GM06990 (cell line): ENCODE data around the gene SH3TC1.

Source experiments
- DNase-seq: peaks from one replicate; pipeline ENCODE4 v3.0.0-alpha.2; 2011; ENCODE audit not compliant: insufficient read length; ENCODE audit errors: extremely low read depth
- H3K27me3 ChIP-seq: replicated peaks from 2 replicates; pipeline ENCODE4 v1.6.0; 2011; ENCODE audit warnings: low read length; ENCODE audit not compliant: control insufficient read depth, insufficient read depth
- H3K36me3 ChIP-seq: 2 replicates; pipeline ENCODE4 v1.5.1; 2011; ENCODE audit warnings: low read length; ENCODE audit not compliant: control insufficient read depth, insufficient read depth
- H3K4me3 ChIP-seq: replicated peaks from 2 replicates; pipeline ENCODE4 v1.5.1; 2011; ENCODE audit warnings: low read depth, mild to moderate bottlenecking, control low read depth, low read length
- TF ChIP-seq, protein P1 (sequence below): IDR thresholded peaks from 2 replicates; pipeline ENCODE4 v1.5.1; 2011; ENCODE audit warnings: low read length, control low read depth, mild to moderate bottlenecking, inconsistent platforms; ENCODE audit not compliant: insufficient read depth, poor library complexity, severe bottlenecking

Gene SH3TC1

DNA sequence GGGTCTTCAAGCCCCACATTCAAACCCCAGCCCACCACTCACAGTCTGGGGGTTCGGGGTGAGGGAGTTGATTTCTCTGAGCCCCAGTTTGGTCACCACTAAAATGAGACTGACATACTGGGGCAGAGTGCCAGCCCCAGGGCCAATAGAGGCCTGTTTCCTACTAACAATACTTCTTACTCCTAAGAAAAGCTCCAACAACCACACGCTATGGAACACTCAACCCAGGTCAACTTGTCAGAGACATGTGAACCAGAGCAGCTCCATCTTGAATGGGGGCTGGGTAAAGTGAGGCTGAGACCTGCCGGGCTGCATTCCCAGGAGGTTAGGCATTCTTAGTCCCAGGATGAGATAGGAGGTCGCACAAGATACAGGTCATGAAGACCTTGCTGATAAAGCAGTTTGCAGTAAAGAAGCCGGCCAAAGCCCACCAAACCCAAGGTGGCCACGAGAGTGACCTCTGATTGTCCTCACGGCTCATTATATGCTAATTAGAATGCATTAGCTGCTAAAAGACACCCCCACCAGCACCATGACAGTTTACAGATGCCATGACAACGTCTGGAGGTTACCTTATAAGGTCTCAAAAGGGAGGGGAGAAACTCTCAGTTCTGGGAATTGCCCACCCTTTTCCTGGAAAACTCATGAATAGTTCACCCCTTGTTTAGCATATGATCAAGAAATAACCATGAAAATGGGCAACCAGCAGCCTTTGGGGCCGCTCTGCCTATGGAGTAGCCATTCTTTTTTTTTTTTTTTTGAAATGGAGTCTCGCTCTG lies 43.9 kb downstream of the SH3TC1 start:
- H3K27me3 ChIP-seq, result no peaks in the 10 kb centered on the region
- H3K4me3 ChIP-seq, result no peak overlapping the region
- TF ChIP-seq, protein P1, sequence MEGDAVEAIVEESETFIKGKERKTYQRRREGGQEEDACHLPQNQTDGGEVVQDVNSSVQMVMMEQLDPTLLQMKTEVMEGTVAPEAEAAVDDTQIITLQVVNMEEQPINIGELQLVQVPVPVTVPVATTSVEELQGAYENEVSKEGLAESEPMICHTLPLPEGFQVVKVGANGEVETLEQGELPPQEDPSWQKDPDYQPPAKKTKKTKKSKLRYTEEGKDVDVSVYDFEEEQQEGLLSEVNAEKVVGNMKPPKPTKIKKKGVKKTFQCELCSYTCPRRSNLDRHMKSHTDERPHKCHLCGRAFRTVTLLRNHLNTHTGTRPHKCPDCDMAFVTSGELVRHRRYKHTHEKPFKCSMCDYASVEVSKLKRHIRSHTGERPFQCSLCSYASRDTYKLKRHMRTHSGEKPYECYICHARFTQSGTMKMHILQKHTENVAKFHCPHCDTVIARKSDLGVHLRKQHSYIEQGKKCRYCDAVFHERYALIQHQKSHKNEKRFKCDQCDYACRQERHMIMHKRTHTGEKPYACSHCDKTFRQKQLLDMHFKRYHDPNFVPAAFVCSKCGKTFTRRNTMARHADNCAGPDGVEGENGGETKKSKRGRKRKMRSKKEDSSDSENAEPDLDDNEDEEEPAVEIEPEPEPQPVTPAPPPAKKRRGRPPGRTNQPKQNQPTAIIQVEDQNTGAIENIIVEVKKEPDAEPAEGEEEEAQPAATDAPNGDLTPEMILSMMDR, result no peak

DNA sequence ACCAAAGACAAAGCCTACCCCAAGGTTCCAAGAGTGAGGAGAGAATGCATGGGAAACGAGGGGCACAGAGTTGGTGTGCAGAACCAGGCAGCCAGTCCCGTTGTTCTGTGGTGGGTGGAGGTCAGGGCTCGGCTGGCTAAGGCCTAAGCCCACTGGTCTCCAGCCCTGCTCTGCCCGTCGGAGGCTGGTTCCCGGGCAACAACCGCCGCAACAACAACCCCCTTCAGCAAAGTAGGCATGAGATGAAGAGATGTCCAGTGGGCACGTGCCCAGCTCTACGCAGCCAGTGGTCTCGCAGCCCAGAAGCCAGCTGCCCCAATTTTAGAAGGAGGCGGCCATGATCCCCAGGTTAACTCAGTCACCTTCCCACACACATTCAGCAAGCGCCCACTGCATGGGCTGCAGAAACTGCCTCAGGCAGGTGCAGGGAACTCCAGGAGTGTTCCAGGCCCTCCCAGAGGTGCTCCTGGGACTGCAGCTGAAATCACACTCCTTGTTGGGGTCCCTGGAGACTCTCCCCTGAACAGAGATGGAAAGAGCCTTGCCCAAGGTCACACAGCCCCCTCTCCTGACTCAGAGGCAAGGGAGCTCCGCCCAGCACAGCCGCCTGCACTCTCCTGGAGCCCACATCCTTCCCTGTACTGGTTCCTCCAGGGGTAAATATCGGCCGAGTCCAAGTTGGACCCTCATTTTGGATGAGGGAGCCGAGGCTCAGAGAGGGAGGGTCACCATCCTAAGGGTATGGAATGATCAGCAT lies 45.1 kb downstream of the SH3TC1 start:
- TF ChIP-seq, protein P1, result no peak
- Histone ChIP-seq H3K4me3 (no peak overlapping the region), H3K27me3 (no peaks in the 10 kb centered on the region), H3K36me3 (peaks cover 5% of the 10 kb centered on the region)
- DNase-seq, result no peak

More for the DNA sequence above, 43.9 kb downstream of the SH3TC1 start:
- no peak for DNase-seq
- peaks cover 6% of the 10 kb centered on the region for H3K36me3 ChIP-seq

DNA sequence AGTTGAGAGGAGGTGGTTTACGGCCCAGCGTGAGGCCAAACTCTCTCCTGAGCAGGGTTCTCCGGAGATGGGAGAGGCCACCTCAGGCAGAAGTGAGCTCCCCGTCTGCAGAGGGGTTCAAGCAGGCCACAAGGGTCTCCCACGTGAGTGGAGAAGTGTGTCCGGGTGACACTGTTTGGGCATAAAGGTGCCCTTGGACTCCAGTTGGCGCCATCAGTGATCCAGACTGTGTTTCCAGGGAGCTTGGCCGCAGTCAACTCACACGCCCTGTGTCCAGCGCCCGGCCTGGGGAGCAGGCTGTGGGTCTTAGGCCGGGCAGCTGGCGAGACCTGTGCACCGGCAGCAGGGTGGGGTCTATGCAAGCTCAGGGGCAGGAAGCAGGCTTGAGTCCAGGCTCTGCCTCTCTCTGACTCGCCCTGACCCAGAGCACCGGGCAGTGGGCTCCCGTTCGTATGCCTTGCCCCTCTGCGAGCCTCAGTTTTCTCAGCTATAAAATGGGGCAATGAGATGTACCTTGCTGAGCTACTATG lies 45.9 kb downstream of the SH3TC1 start:
- no peak for DNase-seq
- Histone ChIP-seq H3K27me3 (no peaks in the 10 kb centered on the region), H3K36me3 (peaks cover 3% of the 10 kb centered on the region; the same call in 1 of the 2 replicates), H3K4me3 (no peak overlapping the region)
- TF ChIP-seq, protein P1, result no peak

DNA sequence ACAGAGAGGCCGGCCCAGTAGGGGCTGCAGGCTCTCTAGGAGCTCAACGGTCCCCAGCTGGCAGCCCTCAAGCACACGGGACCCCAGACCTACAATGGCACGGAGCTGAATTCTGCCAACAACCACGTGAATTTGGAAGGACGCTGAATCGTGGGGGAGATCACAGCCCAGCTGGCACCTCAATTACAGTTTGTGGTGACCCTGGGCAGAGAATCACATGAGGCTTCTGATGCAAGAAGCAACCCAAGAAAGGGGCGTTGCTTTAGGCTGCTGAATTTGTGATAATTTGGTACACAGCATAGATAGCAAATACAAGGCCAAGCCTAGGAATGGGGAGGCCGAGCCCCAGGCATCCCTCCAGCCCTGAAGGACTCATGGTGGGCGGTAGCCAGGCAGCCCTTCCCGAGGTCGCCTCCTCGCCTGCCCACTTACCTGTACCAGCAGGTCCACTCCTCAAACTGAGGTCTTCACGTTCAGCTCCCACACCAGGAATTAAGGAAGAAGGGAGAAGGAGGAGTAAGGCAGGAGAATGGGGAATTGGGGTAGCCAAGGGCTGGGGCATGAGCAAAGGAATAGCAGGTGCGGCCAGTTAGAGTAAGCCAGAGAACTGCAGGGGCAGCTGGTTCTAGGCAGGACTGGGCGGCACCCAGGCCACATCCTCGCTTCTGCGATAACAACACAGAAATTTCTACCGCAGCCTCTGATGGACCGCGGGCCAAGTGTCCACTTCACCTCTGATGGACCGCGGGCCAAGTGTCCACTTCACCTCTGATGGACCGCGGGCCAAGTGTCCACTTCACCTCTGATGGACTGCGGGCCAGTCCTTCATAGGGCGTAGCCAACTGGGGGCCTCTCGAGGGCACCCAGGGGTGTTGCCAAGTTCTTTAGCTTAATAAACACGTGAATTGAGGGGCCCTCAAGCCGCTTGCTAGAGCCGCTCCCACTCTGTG lies 47.1 kb downstream of the SH3TC1 start:
- no peak for DNase-seq
- Histone ChIP-seq H3K4me3 (no peak overlapping the region), H3K27me3 (no peaks in the 10 kb centered on the region), H3K36me3 (peaks cover 3% of the 10 kb centered on the region; the same call in 1 of the 2 replicates)
- TF ChIP-seq, protein P1, result no peak
